ENCODE measurements around the gene THEMIS2. TPM values are rescaled to one million over a fixed set of nuclear protein-coding genes. Genes with fewer than 3 reads are reported as not detected.
"Not testable (repeated sequence)": the region's sequence is repeated elsewhere in the genome, so short reads cannot be mapped to it uniquely, and the experiment has no call there.

Gene THEMIS2
- total RNA-seq, 2 experiments from 2014 or later: 4.1 to 20.3 TPM

- Histone ChIP-seq H3K9me3 (ENCODE audit: low read length) (no peaks in the 10 kb centered on the region), H3K36me3 (ENCODE audit: insufficient read depth, low read length) (no peaks in the 10 kb centered on the region), H3K4me2 (ENCODE audit: low read length) (peak overlapping the region; percentile 82), H3K4me3 (ENCODE audit: low read depth, low read length, poor library complexity, severe bottlenecking) (peak overlapping the region; percentile 52), H3K4me1 (ENCODE audit: insufficient read depth, low read length, poor library complexity, severe bottlenecking) (peaks cover 49% of the 10 kb centered on the region), H3K9me2 (ENCODE audit: insufficient read depth, low read length) (no peaks in the 10 kb centered on the region), H2AFZ (ENCODE audit: low read length) (peak overlapping the region; percentile 90), H3K79me2 (ENCODE audit: insufficient read depth, low read depth, low read length) (no peaks in the 10 kb centered on the region), H4K20me1 (ENCODE audit: insufficient read depth, low read length) (no peaks in the 10 kb centered on the region), H3K27ac (ENCODE audit: low read depth, low read length, poor library complexity, severe bottlenecking) (peak overlapping the region; percentile 66)
- intact Hi-C loops (cut with micrococcal nuclease; ENCODE audit: unreplicated experiment): no loop called here
- no TSS peak for BruUV-seq (replicated peaks)
- CTCF ChIA-PET (ENCODE audit: unreplicated experiment): no interaction called here
- TF ChIP-seq, protein P1, sequence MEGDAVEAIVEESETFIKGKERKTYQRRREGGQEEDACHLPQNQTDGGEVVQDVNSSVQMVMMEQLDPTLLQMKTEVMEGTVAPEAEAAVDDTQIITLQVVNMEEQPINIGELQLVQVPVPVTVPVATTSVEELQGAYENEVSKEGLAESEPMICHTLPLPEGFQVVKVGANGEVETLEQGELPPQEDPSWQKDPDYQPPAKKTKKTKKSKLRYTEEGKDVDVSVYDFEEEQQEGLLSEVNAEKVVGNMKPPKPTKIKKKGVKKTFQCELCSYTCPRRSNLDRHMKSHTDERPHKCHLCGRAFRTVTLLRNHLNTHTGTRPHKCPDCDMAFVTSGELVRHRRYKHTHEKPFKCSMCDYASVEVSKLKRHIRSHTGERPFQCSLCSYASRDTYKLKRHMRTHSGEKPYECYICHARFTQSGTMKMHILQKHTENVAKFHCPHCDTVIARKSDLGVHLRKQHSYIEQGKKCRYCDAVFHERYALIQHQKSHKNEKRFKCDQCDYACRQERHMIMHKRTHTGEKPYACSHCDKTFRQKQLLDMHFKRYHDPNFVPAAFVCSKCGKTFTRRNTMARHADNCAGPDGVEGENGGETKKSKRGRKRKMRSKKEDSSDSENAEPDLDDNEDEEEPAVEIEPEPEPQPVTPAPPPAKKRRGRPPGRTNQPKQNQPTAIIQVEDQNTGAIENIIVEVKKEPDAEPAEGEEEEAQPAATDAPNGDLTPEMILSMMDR (conservative IDR thresholded peaks at IDR 0.05; ENCODE audit: low read length): no peak
- TF ChIP-seq EZH2phosphoT487 (IDR thresholded peaks at IDR 0.05; ENCODE audit: borderline replicate concordance, low read depth, low read length): no peak
- POLR2A ChIA-PET: interaction anchor here (0.5 to 0.6 kb wide), 4 partner anchors 22 to 273 kb away, joined by 3 to 7 read pairs (median 4); no protein-coding TSS in a partner anchor
- peak; percentile 78 for DNase-seq (ENCODE audit: low spot score)
Observed at GRCh38 chr1:27868932-27869718, 3.2 kb upstream of the THEMIS2 start.

DNA sequence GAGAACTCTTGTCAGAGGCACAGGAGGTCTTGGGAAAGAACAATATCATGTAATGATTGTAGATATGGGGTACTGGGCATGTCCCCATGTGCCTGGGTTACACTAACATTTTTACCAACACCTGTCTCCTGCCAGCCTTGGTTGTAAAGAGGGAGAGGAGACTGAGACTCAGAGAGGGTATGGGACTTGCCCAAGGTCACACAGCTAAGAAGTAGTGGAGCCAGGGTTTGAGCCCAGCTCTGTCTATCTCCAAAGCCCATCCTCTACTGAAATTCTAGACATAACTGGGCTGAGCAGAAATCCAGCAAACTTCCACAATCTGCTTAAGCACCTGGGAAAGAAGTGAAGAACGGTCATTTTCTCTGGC, 2.6 kb upstream of the THEMIS2 start:
- ChIA-PET CTCF (ENCODE audit: unreplicated experiment) (no interaction called here), POLR2A (interaction anchor here (0.5 to 0.6 kb wide), 3 partner anchors 22 to 273 kb away, joined by 3 to 7 read pairs (median 4); no protein-coding TSS in a partner anchor)
- Histone ChIP-seq H2AFZ (ENCODE audit: low read length) (peak overlapping the region; percentile 90), H3K4me3 (ENCODE audit: low read depth, low read length, poor library complexity, severe bottlenecking) (peak overlapping the region; percentile 52), H3K4me1 (ENCODE audit: insufficient read depth, low read length, poor library complexity, severe bottlenecking) (peaks cover 50% of the 10 kb centered on the region), H3K36me3 (ENCODE audit: insufficient read depth, low read length) (no peaks in the 10 kb centered on the region), H3K4me2 (ENCODE audit: low read length) (peak overlapping the region; percentile 82), H4K20me1 (ENCODE audit: insufficient read depth, low read length) (no peaks in the 10 kb centered on the region), H3K79me2 (ENCODE audit: insufficient read depth, low read depth, low read length) (no peaks in the 10 kb centered on the region), H3K9me3 (ENCODE audit: low read length) (no peaks in the 10 kb centered on the region), H3K9me2 (ENCODE audit: insufficient read depth, low read length) (no peaks in the 10 kb centered on the region), H3K27ac (ENCODE audit: low read depth, low read length, poor library complexity, severe bottlenecking) (peak overlapping the region; percentile 66)
- intact Hi-C loops (cut with micrococcal nuclease; ENCODE audit: unreplicated experiment): loop anchor here (10.0 kb wide), 1 partner anchor 205 kb away; no protein-coding TSS in a partner anchor
- BruUV-seq (replicated peaks): no TSS peak
- no peak for TF ChIP-seq EZH2phosphoT487 (IDR thresholded peaks at IDR 0.05; ENCODE audit: borderline replicate concordance, low read depth, low read length)
- TF ChIP-seq, protein P1 (conservative IDR thresholded peaks at IDR 0.05; ENCODE audit: low read length): no peak
- no peak for DNase-seq (ENCODE audit: low spot score)

DNA sequence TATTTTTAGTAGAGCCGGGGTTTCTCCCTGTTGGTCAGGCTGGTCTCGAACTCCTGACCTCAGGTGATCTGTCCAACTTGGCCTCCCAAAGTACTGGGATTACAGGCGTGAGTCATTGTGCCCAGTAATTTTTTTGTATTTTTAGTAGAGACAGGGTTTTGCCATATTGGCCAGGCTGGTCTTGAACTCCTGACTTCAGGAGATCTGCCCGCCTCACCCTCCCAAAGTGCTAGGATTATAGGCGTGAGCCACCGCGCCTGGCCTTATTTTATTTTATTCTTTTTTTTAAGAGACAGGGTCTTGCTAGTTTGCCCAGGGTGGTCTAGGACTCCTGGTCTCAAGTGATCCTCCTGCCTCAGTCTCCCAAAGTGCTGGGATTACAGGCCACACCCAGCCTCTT, 1.3 kb upstream of the THEMIS2 start:
- H4K20me1 ChIP-seq (ENCODE audit: insufficient read depth, low read length); CTCF ChIA-PET (ENCODE audit: unreplicated experiment); H3K79me2 ChIP-seq (ENCODE audit: insufficient read depth, low read depth, low read length); DNase-seq (ENCODE audit: low spot score); H3K27ac ChIP-seq (ENCODE audit: low read depth, low read length, poor library complexity, severe bottlenecking); BruUV-seq (replicated peaks); H3K4me3 ChIP-seq (ENCODE audit: low read depth, low read length, poor library complexity, severe bottlenecking); H2AFZ ChIP-seq (ENCODE audit: low read length); H3K36me3 ChIP-seq (ENCODE audit: insufficient read depth, low read length); H3K4me2 ChIP-seq (ENCODE audit: low read length); H3K9me2 ChIP-seq (ENCODE audit: insufficient read depth, low read length); POLR2A ChIA-PET; H3K9me3 ChIP-seq (ENCODE audit: low read length): not testable (repeated sequence)
- H3K4me1 ChIP-seq (ENCODE audit: insufficient read depth, low read length, poor library complexity, severe bottlenecking): peaks cover 63% of the 10 kb centered on the region
- intact Hi-C loops (cut with micrococcal nuclease; ENCODE audit: unreplicated experiment): loop anchor here (10.0 kb wide), 1 partner anchor 204 kb away; no protein-coding TSS in a partner anchor
